Stimulated activated naive CD8-positive, alpha-beta T cell treated with anti-CD3 and anti-CD28 coated beads, Interleukin-15, Interleukin-2, amounts not matched to agents 100 ng/mL and 50 ng/mL, for 24 hours (primary cell): ENCODE measurements around the gene DOCK4.

Source experiments
- H3K27ac Mint-ChIP-seq: one replicate; pipeline ENCODE4 v1.8.0; 2021; ENCODE audit warnings: mild to moderate bottlenecking, mixed read lengths
- H3K27me3 Mint-ChIP-seq: one replicate; pipeline ENCODE4 v1.8.0; 2021; ENCODE audit warnings: mixed read lengths
- H3K36me3 Mint-ChIP-seq: one replicate; pipeline ENCODE4 v1.8.0; 2021; ENCODE audit warnings: low read depth, mixed read lengths
- H3K4me1 Mint-ChIP-seq: one replicate; pipeline ENCODE4 v1.8.0; 2021; ENCODE audit warnings: low read depth, mixed read lengths
- H3K4me3 Mint-ChIP-seq: one replicate; pipeline ENCODE4 v1.8.0; 2021; ENCODE audit warnings: mild to moderate bottlenecking, mixed read lengths
- H3K9me3 Mint-ChIP-seq: one replicate; pipeline ENCODE4 v1.8.0; 2021; ENCODE audit warnings: mixed read lengths

Gene DOCK4

DNA sequence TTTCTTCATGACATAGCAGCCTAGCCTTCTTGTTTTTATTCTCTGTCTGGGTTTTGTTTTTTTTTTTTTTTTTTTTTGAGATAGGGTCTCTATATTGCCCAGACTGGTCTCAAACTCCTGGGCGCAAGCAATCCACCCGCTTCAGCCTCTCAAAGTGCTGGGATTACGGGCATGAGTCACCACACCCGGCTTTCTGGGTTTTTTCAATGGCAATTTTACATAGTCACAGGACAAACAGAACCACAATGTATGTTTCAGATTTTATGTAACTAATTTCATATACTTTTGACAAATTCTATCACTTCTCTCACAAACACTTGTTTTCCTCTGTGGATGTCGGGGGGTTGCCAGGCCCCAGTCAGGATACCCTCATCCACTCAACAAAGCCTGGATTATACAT lies 16.5 kb downstream of the DOCK4 start:
- Mint-ChIP-seq H3K27me3 (peaks cover 20% of the 10 kb centered on the region), H3K36me3 (no peaks in the 10 kb centered on the region), H3K27ac (no peak overlapping the region), H3K4me3 (no peak overlapping the region), H3K4me1 (peaks cover 13% of the 10 kb centered on the region), H3K9me3 (no peaks in the 10 kb centered on the region)

- Mint-ChIP-seq H3K4me3 (no peak overlapping the region), H3K27me3 (peaks cover 12% of the 10 kb centered on the region), H3K4me1 (peaks cover 13% of the 10 kb centered on the region), H3K27ac (no peak overlapping the region), H3K9me3 (no peaks in the 10 kb centered on the region), H3K36me3 (no peaks in the 10 kb centered on the region)
Observed at GRCh38 chr7:112188257-112188656, 17.9 kb downstream of the DOCK4 start.

GRCh38 chr7:112186300-112186699 lies 19.9 kb downstream of the DOCK4 start:
- no peak overlapping the region for H3K27ac Mint-ChIP-seq
- peaks cover 6% of the 10 kb centered on the region for H3K27me3 Mint-ChIP-seq

DNA sequence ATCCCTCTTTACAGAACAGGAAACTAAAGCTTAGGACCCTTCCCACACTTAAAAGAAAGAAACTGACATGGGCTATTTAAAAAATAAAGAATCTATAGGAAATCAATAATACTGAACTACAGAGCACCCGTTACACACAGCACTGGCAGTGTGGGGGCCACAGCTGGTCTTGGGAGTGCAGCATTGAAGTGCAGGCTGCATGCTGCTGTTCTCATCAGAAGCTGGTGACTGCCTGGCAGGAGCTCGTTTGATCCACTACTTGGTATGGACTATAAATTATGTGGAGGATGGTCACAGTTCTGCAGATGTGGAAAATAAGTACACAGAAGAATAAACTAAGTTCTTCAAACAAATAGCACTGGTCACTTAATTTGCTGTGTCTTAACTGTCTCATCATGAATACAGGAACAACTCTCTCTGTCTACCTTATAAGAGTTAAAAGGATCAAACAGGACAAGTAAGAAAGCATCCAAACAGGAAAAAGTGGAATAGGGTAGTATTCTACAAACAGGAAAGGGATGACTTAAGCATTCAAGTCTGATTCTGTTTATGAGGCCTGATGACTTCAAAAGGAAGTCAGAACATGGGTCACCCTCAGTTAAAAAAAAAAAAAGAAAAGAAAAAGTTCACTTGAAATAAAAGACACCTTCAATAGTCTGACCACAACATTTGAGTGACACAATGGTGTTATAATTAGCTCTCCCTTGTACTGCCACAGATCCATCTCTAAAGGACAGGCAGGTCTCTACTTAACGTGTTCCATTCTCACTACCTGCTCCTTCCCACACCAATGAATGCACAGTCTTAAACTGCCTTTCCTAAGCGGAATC lies 21.0 kb downstream of the DOCK4 start:
- no peak overlapping the region for H3K4me3 Mint-ChIP-seq
- no peaks in the 10 kb centered on the region for H3K36me3 Mint-ChIP-seq
- H3K27me3 Mint-ChIP-seq: peaks cover 6% of the 10 kb centered on the region
- no peak overlapping the region for H3K27ac Mint-ChIP-seq
- H3K4me1 Mint-ChIP-seq: peaks cover 4% of the 10 kb centered on the region
- no peaks in the 10 kb centered on the region for H3K9me3 Mint-ChIP-seq

More at GRCh38 chr7:112186300-112186699, 19.9 kb downstream of the DOCK4 start:
- no peaks in the 10 kb centered on the region for H3K36me3 Mint-ChIP-seq
- H3K4me1 Mint-ChIP-seq: peaks cover 4% of the 10 kb centered on the region
- no peak overlapping the region for H3K4me3 Mint-ChIP-seq
- no peaks in the 10 kb centered on the region for H3K9me3 Mint-ChIP-seq

- Mint-ChIP-seq H3K36me3 (no peaks in the 10 kb centered on the region), H3K27me3 (peaks cover 6% of the 10 kb centered on the region), H3K27ac (no peak overlapping the region), H3K4me1 (peaks cover 4% of the 10 kb centered on the region), H3K9me3 (no peaks in the 10 kb centered on the region), H3K4me3 (no peak overlapping the region)
Observed at GRCh38 chr7:112184455-112184854, 21.7 kb downstream of the DOCK4 start.

DNA sequence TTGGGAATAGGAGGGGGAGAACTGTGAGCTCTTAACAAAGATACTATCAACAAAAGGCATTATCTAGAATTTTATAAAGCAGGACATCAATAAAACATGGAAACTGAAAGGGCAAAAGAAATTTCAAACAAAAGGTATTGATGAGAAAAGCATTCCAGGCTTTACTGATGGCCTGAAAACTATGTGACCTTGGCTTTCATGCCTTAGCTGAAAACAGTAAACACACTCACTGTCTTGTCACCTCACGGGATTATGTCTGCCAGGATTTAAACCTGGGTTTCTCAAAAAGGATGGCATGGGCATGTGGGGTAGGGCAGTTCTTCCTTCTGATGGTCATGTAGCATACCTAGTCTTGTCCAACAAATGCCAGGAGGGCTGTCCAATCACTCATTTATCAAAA lies 22.9 kb downstream of the DOCK4 start:
- H3K4me3 Mint-ChIP-seq: no peak overlapping the region
- H3K27me3 Mint-ChIP-seq: peaks cover 8% of the 10 kb centered on the region
- no peak overlapping the region for H3K27ac Mint-ChIP-seq
- no peaks in the 10 kb centered on the region for H3K9me3 Mint-ChIP-seq
- no peaks in the 10 kb centered on the region for H3K36me3 Mint-ChIP-seq
- peaks cover 4% of the 10 kb centered on the region for H3K4me1 Mint-ChIP-seq

- Mint-ChIP-seq H3K9me3 (no peaks in the 10 kb centered on the region), H3K27ac (no peak overlapping the region), H3K36me3 (no peaks in the 10 kb centered on the region), H3K4me1 (peaks cover 4% of the 10 kb centered on the region), H3K4me3 (no peak overlapping the region), H3K27me3 (peaks cover 13% of the 10 kb centered on the region)
Observed at GRCh38 chr7:112182749-112183148, 23.4 kb downstream of the DOCK4 start.

GRCh38 chr7:112180223-112180622 lies 26.0 kb downstream of the DOCK4 start:
- Mint-ChIP-seq H3K27ac (no peak overlapping the region), H3K9me3 (no peaks in the 10 kb centered on the region), H3K36me3 (no peaks in the 10 kb centered on the region), H3K4me1 (no peaks in the 10 kb centered on the region), H3K4me3 (no peak overlapping the region), H3K27me3 (peaks cover 18% of the 10 kb centered on the region)

DNA sequence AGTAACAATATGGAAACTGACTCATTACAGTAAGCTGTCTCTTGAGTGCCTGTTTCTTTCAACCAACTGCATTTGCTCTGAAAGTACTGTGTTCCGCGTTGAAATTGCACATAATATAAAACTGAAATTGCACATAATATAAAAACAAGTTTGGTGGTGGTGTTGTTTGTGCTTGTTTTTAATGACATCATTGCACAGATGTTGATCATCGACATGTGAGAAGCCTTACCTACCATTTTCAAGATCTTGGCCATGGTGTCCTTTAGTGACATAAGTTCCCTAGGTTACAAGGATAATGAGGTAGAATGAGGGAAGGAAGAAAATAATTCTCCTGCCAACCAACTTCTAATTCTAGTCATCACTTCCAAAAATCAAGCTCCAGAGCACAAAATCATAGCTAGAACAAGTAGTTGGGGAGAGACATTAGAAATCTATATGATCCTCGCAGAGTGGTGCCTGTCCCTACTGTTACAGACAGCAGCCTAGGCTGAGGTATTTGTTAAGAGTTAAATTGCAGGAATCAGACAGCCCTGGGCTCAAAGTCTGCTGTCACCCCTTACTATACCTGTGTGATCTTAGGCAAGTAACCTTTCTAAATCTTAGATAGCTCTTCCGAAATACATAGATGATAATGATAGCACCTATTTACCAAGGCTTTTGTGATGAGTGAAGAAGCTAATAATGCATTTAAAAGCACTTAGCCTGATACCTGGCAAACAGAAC lies 29.3 kb downstream of the DOCK4 start:
- no peaks in the 10 kb centered on the region for H3K36me3 Mint-ChIP-seq

DNA sequence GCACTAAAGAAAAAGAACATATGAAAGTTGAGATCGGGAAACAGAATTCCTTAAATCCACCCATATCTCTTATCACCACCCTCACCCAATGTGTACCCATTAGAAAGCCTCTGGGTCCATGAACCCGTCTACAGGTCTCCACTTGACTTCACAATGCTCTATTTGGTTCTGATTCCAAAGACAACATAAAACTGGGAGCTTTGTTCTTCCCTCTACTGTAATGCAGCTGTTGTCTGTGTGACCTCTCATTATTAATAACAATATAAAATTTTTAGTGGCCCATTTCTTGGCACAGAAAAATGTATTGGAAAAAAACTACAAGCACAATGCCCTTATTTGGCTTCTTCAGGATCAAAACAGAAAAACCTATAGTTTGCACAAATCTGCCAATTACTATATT lies 30.0 kb downstream of the DOCK4 start:
- H3K4me3 Mint-ChIP-seq: no peak overlapping the region
- H3K9me3 Mint-ChIP-seq: no peaks in the 10 kb centered on the region
- peaks cover 26% of the 10 kb centered on the region for H3K27me3 Mint-ChIP-seq
- H3K36me3 Mint-ChIP-seq: no peaks in the 10 kb centered on the region
- no peak overlapping the region for H3K27ac Mint-ChIP-seq
- no peaks in the 10 kb centered on the region for H3K4me1 Mint-ChIP-seq

More for the DNA sequence above, 29.3 kb downstream of the DOCK4 start:
- Mint-ChIP-seq H3K4me1 (no peaks in the 10 kb centered on the region), H3K9me3 (no peaks in the 10 kb centered on the region), H3K27me3 (peaks cover 26% of the 10 kb centered on the region), H3K4me3 (no peak overlapping the region), H3K27ac (no peak overlapping the region)

DNA sequence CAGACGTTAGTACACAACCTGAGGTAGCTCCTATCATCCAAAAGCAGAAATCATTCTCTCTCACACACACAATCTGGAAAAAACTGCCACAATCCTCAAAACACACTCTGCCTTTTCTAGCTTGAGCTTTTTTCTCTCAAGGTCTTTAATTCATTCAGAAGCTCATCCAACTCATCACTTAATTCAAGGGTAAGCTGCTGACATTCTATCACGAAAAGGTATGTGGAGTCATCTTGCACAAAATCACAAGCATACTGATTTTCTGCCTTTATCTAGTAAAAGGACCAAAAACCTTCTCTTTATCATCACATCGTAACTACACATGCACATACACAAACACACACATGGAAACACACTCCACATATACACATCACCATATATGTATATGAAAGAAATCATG lies 32.0 kb downstream of the DOCK4 start:
- H3K27ac Mint-ChIP-seq: no peak overlapping the region
- H3K4me3 Mint-ChIP-seq: no peak overlapping the region
- no peaks in the 10 kb centered on the region for H3K36me3 Mint-ChIP-seq
- peaks cover 35% of the 10 kb centered on the region for H3K27me3 Mint-ChIP-seq
- H3K9me3 Mint-ChIP-seq: no peaks in the 10 kb centered on the region
- no peaks in the 10 kb centered on the region for H3K4me1 Mint-ChIP-seq

DNA sequence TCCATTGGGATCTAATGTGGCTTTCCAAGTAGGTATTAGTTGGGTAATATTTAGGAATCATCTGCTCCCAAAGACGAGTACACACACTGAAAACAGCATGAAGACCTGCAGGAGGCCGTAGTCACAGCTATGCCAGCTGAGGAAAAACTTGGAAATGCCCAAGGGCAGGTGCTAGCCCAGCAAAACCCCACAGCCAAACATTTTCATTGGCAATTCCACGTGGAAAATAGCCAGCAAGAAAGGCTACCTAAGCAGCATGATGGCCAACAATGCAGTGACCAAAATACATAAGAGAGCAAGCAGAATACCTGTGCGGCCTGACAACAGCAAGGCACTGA lies 32.7 kb downstream of the DOCK4 start:
- H3K27me3 Mint-ChIP-seq: peaks cover 36% of the 10 kb centered on the region
- H3K36me3 Mint-ChIP-seq: no peaks in the 10 kb centered on the region
- no peaks in the 10 kb centered on the region for H3K4me1 Mint-ChIP-seq
- no peak overlapping the region for H3K4me3 Mint-ChIP-seq
- no peaks in the 10 kb centered on the region for H3K9me3 Mint-ChIP-seq
- no peak overlapping the region for H3K27ac Mint-ChIP-seq

DNA sequence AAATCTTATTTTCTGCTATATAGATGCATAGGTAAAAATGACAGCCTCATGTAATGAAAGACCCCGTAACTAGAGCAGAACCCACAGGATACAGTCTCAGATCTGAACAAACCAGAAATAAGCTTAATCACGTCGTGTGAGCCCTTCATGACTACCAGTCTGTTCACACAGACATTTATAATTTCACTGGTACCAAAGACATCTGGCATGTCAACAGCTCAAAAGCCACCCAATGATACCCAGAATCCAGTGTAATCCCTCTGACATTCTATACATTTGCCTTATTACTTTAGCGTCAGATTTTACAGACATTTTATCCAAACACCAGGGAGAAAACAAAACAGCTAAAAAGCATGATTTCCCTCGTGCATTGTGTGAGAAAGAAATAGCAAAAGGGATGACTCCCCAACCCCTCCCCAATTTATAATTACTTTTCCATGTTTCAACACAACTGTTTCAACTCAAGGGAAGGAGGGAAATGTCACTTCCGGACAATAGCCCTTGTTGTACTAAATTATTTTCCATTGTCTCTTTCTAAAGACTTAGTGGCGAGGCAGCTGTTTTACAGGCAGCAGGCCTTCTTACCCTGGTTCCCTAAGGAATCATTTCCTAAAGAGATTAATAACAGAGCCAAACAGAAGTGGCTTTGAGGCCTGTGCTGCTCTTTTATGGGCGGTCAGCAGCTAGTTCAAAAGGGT lies 33.2 kb downstream of the DOCK4 start:
- Mint-ChIP-seq H3K4me3 (no peak overlapping the region), H3K27me3 (peaks cover 38% of the 10 kb centered on the region), H3K36me3 (no peaks in the 10 kb centered on the region), H3K4me1 (no peaks in the 10 kb centered on the region), H3K9me3 (no peaks in the 10 kb centered on the region), H3K27ac (no peak overlapping the region)

DNA sequence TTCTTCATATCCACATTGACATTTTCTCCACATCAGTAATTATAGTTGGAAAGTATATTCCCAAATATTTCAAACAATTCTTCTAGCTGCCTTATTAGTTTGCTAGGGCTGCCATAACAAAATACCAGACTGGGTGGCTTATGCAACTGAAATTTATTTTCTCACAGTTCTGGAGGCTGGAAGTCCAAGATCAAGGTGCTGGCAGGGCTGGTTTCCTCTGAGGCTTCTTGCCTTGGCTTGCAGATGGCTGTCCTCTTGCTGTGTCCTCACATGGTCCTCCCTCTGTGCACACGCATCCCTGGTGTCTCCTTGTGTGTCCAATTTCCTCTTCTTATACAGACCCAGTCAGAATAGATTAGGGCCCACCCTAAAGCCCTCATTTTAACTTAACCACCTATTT lies 34.5 kb downstream of the DOCK4 start:
- Mint-ChIP-seq H3K36me3 (no peaks in the 10 kb centered on the region), H3K4me3 (no peak overlapping the region), H3K27ac (no peak overlapping the region), H3K4me1 (no peaks in the 10 kb centered on the region), H3K27me3 (peaks cover 31% of the 10 kb centered on the region), H3K9me3 (no peaks in the 10 kb centered on the region)

GRCh38 chr7:112168915-112169314 lies 37.3 kb downstream of the DOCK4 start:
- peaks cover 16% of the 10 kb centered on the region for H3K27me3 Mint-ChIP-seq
- H3K27ac Mint-ChIP-seq: no peak overlapping the region
- no peaks in the 10 kb centered on the region for H3K36me3 Mint-ChIP-seq
- H3K4me3 Mint-ChIP-seq: no peak overlapping the region
- H3K9me3 Mint-ChIP-seq: no peaks in the 10 kb centered on the region
- no peaks in the 10 kb centered on the region for H3K4me1 Mint-ChIP-seq
